CD4-positive, alpha-beta T cell treated with Interleukin-17A for 1 hour (primary cell): ENCODE data around the gene DUSP16.

Experiments used
- DNase-seq: peaks from one replicate; pipeline ENCODE4 v3.0.0-alpha.2; 2020

DUSP16 gene

DNA sequence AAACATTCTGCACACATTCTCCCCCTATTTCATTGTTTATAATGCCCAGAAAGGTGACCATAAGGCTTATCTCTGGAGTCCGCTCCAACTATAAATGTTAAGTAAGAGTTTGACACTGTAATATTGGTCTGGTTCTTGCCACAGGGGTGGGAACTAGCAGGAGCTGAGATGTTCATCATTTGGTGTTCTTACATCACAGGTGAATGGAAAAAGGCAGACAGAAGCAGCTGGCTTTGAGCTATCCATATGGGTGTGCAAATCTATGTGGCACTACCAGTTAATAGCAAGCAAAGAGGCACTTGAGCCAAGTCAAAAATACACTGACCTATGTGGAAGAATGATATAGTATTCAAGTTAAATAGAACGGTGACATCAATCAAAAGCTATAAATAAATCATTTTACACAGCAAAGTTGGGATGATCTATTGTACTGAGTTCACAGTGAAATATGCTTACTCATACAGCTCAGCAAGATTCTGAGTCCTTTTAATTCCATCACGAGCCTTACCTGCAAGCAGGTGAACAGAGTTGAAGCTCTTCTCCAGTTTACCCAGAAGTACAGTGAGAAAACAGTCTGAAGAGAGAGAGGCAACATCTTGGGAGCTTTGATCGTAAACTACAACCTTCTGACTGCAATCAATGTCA, 43.2 kb downstream of the DUSP16 start:
- no peak for DNase-seq

DNA sequence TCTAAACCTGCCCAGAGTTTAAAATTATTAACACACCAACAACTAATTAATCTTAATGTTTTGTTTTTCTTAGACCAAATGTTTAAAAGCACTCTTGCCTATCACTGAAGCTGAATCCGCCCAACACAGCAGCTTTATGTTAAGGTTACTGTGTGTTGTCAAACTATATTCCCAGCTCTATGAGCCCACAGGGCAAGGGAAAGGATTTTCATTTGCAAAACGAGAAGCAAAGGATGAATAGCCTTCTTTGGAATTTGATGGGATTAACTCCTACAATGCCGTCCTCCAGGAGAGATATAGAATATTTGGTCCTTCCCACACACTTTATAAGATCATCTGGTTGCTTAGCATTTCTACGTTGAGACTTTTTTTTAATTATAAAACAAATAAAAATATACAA, 43.7 kb downstream of the DUSP16 start:
- DNase-seq: no peak

DNA sequence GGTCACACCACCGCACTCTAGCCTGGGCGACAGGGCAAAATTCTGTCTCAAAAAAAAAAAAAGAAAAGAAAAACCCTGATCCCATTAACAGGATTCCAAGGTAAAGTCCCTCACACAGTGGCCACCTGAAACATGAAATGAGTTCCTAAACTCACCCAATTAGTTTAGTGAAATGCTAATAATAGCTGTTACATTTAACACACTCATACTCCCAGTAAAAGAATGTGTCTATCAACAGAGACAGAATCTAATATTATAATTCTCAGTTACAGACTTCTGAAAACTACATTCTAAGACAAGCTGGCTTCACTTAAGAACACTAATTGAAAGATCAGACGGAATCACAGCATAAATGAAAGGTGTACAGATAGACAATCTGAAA, 44.2 kb downstream of the DUSP16 start:
- DNase-seq: no peak

GRCh38 chr12:12513416-12514006, 49.2 kb downstream of the DUSP16 start:
- no peak for DNase-seq

DNA sequence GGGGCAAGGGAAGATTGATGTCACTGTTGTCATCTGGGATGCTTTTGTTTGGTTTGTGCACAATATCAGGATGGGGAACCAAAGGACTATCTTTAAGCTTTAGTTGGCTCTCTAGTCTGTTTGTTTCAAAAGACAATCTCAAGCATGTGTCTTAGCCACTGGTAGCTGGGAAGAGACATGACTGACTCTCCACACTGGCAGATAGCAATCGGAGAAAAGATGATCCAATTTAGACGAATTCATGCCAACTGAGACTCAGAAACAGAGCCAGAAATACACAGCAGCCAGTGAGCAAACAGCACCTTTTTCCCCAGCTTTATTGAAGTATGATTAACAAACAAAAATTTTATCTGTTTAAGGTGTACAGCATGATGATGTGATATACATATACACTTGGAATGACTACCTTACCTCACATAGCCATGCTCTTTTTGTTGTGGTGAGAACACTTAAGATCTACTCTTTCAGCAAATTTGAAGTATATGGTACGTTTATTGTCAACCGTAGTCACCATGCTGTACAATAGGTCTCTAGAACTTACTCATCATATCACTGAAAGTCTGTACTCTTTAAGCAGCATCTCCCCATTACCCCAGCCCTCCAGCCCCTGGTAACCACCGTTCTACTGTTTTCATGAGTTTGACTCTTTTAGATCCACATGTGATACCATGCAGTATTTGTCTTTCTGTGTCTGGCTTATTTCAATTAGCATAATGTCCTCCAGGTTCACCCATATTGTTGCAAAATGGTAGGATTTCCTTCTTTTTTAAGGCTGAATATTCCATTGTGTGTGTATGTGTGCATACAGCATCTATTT, 50.6 kb downstream of the DUSP16 start:
- no peak for DNase-seq

GRCh38 chr12:12511021-12511783, 51.5 kb downstream of the DUSP16 start:
- DNase-seq: no peak

DNA sequence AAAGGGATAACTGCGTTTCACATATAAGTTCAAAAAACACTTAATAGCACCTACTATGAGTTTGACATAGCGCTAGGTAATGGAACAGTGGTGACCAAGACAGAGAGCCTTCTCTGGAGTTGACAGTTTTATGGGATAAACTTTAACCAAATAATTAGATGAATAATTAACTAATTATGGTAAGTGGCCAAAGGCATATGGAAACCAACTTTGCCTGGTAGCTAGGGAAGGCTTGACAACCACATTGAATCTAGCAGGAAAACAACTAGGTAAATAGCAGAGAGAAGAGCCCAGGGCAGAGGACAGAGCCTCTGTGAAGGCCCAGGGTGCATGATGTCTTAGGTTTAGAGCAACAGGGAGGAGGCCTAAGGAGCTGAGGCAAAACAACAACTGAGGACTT, 52.1 kb downstream of the DUSP16 start:
- no peak for DNase-seq

DNA sequence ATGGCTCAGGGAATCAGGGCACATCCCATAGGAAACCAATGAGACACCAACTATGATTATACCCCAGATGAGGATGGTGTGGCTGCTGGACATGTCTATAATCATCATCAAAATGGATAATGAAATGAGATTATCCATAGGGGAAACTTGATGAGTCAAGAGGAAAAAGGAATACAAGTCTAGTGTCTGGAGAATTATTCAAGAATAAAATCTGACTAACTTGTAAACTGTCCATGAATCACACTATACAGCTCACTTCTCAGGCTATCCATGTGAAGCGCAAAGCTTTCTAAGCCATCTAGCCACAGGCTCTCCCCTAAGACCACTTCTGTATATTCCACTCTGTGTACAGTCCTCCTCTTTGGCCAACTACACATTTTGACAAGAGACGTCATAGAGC, 52.5 kb downstream of the DUSP16 start:
- no peak for DNase-seq

DNA sequence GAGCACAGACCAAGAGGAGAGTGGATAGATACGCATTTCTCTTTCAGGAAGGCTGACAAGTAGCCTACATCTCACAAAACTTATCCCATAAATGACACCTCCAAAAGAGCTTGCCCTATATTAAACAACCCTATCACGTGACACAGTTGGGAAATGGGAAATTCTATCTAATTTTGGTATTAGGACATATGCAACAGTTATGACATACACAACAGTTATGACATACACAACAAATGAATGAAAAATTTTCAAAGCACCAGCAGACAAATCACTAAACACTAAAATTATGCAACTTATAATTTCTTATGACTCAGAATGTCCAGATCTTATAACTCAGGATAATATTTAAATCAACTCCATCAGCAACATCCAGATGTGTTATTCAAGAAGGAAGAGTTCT, 54.1 kb downstream of the DUSP16 start:
- DNase-seq: no peak

GRCh38 chr12:12507121-12507520, 55.5 kb downstream of the DUSP16 start:
- no peak for DNase-seq

DNA sequence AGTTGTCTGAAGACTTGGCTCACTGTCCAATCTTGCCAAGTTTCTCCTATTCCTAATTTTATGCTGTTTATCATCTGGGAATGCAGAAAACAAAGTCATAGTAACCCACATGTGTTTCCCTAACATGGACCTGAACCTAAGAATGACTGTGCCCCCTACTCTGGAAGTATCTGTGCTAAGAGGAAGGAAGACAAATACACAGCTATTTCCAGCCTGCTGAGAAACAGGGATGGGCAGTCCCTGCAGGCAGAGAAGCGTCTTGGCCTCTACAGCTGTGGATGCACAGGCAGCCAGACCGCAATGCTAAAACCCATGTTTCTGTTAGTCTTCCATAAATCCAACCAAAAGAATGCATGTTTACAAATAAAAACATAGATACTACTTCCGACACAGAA, 56.2 kb downstream of the DUSP16 start:
- DNase-seq: no peak

DNA sequence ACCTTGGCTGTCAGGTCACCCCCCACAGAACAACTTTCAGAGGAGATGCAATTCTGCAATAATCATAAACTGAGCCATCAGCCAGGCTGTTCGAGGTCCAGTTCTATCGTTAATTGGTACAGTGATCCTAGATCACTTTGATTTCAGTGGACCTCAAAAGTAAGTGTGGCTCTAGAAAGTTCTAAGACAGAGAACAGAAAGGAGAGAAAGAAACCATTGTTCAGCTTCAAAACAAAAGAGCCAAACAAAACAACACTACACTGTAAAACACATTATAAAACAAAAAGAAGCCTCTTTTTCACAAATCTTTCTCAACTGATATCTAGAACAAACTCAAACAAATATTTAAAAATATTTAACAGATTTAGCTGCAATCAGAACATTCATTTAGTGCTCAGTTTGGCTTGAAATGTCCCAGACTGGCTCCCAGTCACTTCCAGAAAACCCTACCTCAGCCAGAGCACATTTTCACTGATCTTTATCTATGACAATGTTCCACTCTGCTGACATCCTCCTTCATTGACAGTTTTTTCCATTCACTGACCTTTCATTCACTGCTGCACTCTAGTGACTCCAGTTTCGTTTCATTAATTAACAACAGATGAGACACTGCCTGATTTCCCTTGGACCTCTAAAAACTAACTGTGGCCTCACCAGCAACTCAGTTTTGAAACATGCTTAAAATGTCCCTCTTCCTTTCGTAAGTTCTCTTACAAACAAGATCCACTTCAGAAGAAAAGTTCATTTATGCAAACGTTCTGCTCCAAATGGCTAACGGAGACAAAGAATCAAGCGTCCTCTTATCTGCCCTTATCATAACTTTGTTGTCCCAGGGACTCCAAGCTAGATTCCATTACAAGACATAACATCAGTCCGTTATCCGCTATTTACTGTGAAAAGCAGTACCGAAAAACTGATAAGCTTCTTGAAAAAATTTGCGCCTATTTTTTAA, 56.8 kb downstream of the DUSP16 start:
- DNase-seq: peak; percentile 33

DNA sequence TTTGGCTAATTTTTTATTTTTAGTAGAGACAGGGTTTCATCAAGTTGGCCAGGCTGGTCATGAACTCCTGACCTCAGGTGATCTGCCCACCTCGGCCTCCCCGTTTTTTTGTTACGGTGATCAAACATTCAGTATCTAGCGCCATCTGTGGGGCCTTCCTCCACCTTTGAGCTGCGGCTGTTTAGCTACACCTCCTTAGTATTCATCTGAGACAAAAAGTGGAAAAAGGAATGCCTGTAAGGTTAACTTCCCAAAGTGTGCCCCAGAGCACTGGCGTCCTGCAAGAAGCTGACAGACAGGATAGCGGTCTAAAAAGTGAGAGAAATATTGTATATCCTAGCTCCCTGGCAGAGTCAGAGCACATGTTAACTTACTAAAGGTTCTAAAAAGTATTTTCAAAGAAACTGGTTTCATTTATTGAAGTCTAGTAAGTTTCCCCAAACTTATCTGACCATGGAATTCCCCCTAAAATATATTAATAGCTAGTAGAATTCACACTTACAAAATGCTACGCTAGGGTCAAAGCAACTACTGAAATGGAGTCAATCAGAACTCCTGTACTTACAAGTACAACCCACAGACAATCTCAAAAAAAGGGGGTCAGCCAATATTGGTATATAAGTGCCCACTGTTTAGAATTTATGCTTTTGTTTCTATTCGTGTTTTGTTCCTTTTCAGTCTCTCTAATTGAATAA, 59.1 kb downstream of the DUSP16 start:
- DNase-seq: peak; percentile 69

DNA sequence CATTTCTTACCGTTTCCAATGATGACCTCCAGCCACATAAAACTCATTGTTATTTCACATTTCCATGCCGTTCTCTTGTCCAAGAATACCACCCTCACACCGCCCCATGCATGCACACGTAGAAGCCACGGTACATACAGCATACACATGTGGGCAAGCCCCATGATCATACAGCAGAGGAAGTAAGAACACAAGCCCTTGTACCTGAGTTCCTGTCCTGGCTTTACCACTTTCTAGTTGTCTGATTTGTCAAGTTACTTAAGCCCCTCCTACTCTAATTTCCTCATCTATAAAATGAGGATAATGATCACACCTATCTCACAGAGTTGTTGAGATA, 59.9 kb downstream of the DUSP16 start:
- peak; percentile 57 for DNase-seq

DNA sequence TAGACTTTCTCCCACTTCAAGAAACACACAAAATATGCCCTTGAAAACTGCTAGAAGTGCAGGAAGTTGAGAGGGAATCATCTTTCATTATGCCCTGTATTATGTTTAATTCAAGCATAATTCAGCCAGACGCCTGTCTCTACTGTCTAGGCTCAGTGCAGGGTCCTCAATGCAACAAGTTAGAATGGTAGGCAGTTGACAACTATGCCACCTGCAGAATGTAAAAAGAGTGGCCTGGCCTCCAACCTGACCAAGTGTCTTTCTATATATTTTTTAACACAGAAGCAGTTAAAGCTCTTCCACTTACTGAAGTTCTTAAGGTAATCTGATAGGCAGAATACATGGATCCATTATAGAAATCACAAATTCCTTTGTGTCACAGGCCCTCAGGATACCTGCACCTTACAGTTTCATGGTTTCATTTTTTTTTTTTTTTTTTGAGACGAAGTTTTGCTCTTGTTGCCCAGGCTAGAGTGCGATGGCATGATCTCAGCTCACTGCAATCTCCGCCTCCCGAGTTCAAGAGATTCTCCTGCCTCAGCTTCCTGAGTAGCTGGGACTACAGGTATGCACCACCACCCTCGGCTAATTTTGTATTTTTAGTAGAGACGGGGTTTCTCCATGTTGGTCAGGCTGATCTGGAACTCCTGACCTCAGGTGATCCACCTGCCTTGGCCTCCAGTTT, 60.4 kb downstream of the DUSP16 start:
- DNase-seq: peak; percentile 53

- DNase-seq: peak; percentile 35
Measured at GRCh38 chr12:12501121-12501520, 61.5 kb downstream of the DUSP16 start.

DNA sequence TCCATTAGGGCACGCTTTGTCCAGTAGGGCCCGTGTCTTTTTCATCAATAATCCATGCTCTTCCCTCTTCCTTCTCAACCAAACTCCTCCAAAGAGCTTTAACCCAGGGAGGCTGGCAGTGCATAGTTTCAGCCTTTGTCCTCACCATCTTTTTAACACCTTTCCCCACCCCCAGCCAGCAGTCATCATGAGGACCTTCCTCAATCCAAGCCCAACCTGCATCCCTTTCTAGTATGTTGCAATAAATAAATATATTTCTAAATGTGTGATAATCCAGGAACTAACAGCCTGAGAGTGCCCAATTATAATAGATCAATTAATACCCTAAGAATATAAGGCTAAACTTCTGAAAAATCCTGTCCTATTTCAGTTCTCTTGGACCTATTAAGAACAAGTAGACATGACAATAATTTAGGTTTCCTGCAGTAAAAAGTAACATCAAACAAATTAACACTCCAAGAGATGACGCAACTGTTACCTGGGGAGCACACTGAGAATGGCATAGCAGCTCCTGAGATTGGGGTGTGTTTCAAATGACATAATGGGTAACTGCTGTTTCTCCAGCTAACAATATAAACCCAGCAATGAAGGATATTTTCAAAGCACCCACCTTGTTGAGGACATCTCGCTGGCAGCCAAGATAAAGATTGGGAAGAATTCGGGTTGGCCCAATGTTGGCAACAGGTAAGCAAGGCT, 62.6 kb downstream of the DUSP16 start:
- no peak for DNase-seq

- DNase-seq: no peak
Measured at GRCh38 chr12:12498210-12498609, 64.5 kb downstream of the DUSP16 start.

DNA sequence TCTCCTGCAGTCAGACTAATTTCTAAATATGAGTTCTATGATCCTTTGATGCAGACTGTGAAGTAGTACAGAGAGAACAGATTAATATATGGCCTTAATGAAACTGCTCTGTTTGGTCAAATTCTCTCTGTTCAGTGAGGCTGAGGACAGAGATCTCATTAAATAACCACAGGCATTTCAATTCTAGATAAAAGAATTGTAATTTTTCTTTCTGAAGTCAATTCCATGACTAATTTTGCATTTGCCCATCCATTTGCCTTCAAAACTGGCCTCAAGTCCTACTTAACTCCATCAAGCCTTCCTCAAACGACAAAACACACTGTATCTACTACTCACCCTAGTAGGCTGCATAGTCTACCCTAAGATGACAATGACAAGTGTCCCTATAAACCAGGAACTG, 67.1 kb downstream of the DUSP16 start:
- no peak for DNase-seq

DNA sequence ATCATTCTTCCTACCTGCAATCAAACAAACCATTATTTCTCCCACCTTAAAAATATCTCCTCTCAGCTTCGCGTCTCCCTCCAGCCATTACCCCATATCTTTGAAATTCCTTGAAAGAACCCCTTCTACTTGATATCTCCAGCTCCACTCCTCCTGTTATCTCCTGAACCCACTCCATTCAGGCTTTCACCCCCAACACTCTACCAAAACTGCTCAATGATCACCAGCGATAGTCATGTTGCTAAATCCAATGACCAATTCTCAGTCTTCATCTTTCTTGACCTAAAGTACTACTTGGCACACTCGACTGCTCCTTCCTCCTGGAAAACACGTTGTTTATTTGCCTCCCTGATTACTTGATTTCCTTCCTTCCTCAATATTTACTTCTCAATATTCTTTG, 70.1 kb downstream of the DUSP16 start:
- DNase-seq: no peak

DNA sequence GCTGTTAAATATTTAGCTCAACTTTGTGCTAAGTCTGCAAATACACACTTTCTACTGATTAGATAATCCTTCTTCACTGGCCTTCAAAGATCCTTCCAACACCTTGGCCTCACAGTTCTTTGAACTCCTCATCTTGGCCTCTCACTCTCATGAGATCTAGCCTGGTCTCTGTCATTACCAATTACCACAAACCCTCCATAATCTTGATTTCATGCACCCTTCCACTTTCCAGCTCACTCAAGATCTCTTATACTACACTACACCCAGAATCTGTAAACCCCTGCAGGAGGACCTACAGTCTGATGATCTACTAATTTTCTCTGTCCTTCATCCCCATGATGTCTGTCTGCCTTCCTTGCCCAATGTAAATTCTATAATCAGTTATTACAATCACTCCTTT, 71.1 kb downstream of the DUSP16 start:
- DNase-seq: no peak
